ENCODE data around the gene PPARA.

The PPARA gene

DNA sequence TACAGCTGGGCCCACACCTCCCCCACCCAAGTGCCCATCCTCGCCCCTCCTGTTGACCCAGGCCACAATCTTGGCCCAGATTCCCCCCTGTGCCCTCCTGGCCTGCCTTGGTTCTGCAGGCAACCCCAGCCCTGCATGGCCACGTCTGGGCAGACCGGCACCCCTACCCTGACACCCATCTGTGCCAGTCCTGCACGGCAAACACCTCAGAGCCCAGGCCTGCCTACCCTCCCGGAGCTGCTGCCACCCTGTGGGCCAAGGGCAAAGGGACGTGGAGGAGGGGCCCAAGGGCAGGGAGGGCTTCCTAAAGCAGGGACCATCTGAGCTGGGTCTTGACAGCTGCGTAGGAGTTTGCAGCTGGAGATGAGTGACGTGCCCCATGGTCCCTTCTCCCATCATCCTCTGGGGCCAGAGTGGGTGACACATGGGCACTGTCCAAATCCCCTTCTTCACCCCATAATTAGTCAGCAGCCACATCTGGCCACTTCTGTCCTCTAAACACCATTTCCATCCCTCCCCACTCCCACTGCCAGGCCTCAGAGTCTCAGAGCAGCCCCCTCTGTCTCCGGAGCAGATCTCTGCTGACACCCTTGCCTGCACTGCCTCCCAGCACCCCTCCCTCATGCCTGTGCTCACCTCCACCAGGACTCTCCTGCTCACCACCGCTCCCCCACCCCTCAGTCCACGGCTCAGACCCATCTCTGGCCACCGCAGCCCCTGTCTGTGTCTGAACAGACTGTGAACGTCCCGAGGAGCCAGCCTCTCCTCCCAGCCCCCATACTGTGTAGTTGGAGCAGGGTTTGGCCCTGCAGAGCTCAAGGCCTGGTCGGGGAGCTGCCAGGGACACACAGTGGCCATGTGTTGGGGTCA, 35.6 kb upstream of the PPARA start:
- DNase-seq: no peak

GRCh38 chr22:46115388-46115678, 35.0 kb upstream of the PPARA start:
- no peak for DNase-seq

DNA sequence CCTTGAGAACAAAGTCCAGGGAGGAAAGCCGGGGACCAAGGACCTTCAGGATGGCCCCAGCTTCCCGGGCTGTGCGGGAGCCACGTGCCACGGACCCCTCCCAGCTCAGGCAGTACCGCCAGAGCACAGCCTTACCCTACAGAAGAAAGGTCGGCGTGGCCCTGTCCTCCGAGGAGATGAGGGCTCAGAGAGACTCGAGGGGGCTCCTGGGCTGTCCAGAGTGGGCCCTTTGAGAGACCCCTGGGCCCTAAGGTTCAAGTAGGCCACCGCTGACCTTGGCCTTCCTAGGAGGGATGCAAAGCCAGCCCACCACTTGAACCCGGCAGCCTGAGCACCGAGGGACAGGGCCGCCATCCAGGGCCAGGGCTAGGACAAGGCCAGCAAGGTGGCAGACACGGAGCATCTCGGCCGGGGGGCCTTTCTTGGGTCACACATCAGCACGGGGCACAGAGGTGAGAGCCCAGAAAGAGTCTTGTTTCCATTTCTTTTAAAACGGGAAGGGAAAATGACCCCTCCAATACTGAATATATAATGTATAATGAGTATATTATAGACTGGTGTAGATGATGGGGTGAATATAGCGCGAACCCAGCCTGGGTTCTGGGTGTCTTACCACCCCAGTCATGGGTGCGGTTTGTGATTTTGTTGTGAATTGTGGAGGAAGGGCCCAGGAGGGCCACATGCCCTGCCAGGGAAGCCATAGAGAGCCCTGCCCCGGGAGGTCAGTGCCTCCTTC, 34.4 kb upstream of the PPARA start:
- DNase-seq: no peak

- DNase-seq: peak; percentile 55
These were observed 33.8 kb upstream of the PPARA start for GRCh38 chr22:46116491-46116958.

GRCh38 chr22:46117206-46118199, 32.8 kb upstream of the PPARA start:
- DNase-seq: no peak

GRCh38 chr22:46119093-46119728, 31.1 kb upstream of the PPARA start:
- DNase-seq: no peak

DNA sequence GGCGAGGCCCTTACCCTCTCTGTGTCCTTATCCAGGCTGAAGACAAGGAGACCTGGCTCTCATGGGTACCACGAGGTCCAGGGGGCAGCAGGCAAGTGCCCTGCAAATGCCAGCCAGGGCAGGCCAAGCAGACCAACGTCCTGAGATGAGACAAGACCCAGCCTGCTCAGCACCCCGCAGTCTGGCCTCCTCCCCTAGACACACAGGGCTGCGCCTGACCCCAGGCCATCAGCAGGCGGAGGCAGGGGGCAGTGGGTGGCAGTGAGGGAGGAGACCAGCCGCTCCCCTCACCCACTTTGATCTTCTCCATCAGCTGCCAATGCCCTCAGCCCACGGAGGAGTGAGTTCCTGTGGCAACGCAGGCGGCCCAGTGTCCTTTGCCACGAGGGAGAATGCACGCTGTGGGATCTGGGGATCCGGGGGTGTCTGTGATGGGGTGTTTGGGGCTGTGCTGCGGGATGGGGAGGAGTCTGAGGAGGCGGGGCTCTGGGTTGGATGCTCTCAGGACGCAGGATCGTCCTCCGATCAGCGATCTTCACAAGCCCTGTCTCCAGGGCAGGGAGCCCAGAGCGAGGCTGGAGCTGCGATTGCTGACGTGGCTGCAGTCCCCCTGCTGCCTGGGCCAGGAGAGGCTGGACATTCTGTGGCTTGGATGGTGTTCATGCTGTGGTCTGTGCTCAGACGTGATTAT, 30.5 kb upstream of the PPARA start:
- DNase-seq: no peak

DNA sequence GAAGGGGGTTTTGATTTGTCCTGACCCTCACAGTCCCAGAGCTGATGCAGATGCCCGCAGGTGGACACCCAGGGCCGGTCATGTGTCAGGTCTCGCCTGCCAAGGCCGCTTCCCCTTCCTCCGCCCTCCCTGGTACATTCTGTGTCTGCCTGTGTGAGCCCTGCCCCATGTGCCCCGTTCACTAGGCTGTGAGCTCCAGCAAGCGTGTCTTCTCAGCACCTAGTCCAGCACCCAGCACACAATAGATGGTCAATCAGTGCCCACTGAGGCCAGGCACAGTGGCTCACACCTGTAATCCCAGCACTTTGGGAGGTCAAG, 29.9 kb upstream of the PPARA start:
- DNase-seq: no peak

DNA sequence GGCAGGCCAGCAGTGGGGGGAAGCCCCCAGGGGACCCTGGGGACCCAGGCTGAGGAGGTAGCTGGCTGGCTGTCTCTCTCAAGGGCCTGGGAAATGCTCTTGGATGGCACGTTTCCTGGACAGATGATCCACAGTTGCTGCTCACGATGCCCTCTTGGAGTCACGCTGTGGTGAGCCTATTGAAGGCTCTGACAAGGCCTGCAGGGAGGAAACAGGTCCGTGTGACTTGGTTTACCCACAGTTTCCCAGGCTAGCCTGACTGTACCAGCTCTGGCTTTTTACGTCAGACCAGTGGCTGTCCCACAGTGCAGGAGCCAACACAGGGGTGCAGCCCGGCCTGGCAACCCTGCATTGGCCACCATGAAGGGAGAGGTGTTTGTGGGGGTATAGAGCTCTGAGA, 29.2 kb upstream of the PPARA start:
- DNase-seq: no peak

- no peak for DNase-seq
These were observed 28.6 kb upstream of the PPARA start for GRCh38 chr22:46121523-46122287.

DNA sequence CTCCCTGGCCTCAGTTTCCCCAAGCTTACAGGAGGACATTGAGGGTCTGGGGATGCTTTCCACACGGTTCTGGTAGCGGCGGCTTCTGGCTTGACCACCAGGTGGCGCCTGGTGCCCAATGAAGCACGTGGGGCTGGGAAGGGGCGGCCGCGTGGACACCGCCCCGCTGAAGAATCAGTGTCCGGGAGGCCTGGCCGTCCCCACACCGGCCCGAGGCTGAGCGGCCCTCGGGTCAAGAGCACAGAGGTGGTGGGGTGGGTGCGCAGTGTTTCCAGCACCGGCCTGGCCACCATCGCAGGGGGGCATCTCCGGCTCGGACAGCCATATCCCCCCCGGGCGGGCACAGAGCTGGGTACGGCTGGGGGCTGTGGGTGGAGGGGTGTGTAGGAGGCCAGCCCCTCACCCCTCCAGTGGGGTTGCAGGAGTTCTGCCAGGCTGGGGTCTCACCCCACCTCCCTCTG, 27.8 kb upstream of the PPARA start:
- DNase-seq: peak; percentile 4

DNA sequence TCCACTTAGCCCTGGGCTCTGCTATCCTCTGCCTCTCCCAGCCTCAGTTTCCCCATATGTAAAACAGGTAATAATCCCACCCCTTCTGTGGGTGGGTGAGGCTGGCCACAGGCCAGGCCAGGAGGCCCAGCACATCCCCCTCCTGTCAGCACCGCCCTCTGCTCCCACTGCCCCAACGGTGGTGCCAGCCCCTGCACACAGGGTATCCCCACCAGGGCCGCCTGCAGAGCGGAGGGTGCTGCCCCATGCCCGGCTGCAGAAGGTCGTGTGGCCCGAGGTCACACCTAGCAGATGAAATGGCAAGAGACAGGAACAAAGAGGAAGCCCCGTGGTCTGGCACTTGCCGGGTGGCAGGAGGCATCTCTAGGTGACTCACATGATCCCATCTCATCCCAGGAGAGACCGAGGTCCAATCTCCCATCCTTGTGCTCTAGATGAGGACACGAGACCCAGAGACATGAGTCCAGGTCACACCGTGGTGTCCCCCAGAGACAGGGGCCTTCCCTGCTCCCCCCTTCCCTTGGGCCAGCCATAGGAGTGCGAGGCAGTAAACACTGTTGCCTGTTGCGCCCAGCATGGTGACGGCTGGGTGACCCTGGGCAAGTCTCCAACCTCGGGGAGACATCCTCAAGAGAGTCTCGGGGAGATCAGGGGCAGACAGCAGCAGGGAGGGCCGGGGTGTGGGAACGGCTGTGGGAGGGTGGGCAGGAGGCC, 27.2 kb upstream of the PPARA start:
- no peak for DNase-seq

DNA sequence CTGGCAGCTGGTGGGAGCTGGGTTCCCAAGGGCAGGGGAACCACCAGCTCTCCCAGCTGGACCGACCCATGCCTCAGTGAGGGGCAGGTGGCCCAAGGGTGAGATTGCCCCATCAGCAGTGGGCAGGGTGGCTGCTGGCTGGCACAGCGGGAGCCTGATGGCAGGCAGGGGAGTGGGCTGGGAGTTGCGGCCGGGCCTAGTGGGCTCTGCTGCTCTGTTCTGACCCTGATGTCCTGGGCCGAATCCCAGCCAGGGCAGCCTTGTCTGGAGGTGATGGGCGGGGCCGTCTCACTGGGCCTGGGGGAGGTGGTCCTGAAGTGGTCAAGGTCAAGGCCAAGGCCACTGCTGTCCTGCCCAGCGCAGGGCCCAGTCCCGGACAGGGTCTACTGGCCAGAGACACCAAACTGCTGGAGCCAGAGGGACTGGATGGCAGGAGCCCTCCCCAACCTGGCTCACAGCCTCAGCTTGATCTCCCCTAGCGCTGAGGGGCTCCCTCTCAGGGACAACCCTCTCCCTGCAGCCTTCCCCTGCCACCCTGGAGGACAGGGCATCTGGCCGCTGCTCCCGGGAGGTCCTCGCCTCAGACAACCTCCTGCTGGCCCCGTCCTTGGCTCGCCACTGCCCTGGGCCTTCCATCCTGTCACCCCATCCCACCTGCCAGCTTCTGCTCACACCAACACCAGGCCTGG, 26.5 kb upstream of the PPARA start:
- no peak for DNase-seq

DNA sequence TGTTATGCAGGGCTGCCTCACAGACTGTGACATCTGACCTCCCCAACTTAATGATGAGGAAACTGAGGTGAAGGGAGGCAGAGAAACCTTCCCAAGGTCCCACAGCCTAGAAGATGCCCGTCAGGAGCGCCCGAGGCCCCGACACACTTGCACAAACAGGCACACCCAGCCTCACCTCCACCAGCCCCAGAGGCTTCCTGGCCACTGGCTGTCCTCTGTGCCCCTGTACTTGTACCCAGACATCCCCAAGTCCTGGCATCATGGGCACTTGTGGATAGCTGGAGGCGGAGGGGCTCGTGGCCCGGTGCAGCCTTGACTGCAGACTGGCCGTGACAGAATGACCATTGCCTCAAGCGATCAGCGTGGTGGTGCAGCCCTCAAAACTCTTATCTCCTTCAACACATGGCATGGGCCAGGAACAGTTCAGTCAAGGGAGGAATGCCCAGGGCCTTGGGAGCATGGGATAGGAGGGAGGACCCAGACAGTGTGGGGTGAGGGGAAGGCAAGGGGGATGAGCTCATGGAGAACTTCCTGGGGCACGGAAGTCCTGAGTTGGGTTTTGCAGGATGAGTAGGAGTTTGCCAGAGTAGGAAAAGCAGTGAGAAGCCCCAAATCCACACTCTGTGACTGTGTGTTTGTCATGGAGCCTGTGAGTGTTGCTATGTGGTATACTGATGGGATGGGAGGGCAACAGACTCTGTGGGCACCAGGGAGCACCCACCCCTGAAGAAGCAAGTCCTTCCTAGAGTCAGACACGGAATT, 25.8 kb upstream of the PPARA start:
- no peak for DNase-seq

DNA sequence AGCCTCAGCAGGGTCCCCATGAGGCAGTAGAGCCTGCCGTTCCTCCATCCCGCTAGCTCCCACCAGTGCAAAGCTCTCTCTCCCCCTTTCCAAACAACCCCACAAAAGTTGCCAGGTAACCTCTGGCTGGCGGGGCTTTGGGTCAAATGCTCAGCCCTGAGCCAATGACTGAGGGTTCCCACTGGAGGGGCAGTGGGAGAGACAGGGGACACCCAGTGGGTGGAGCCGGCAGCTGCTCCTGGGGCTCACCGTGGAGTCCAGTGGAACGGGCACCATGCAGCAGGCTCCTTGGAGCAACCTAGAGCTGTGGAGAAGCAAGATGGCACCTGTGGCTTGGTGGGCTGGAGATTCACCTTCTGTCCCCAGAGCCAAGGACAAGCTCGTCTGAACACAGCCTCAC, 25.0 kb upstream of the PPARA start:
- no peak for DNase-seq

DNA sequence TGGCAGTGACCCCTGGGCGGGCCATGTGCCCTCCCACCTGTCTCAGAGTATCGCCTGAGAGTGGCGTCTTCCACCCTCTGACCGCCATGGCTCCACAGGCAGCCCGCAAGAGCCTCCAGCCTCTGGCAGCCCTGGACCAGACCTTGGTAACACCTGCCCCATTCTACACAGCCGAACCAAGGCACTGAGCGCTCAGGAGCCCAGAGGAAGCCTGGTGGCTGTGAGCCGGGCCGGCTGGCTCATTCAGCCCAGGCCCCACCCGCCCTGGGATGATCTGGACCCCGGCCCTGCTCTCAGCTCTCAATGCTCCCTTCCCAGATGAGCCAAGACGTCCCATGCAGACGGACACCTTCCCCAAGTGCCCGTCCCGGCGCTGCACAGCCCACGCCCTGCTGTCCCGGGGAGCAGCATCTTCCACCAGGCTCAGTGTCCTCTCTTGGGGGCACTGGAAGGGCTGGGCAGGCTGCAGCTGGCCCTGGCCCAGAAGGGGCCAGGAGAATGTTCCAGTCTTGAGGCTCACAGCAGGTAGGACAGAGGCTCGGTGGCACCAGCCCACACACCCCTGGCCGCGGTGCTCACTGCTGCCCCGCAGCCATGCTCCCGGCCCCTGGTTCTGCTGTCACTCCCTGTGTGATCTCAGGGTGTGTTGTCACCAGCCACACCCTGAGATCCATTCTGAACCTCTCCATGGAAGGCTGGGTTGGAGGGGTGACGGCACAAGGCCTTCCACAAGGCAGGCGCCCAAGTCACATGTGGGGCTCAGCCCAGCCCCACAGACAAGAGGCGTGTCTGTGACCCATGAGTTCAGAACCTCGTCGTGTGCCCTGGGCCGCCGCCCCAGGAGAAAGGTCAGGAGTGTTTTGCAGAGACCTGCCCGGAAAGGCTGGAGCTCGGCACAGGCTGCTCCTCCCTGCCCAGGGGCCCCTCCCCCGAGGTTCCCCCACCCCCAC, 24.2 kb upstream of the PPARA start:
- DNase-seq: no peak

GRCh38 chr22:46126853-46127385, 23.4 kb upstream of the PPARA start:
- no peak for DNase-seq

GRCh38 chr22:46127556-46127955, 22.8 kb upstream of the PPARA start:
- no peak for DNase-seq

Data from NCI-H510A treated with DMSO at 0.1 percent for 48 hours (cell line).